Measurements from ENCODE around the gene WFS1.

Gene WFS1

GRCh38 chr4:6301051-6301731, 31.5 kb downstream of the WFS1 start:
- ChIA-PET CTCF (interaction anchor here (1.5 kb wide), 1 partner anchor 51 kb away, joined by 5 read pairs; no protein-coding TSS in a partner anchor), POLR2A (no interaction called here)

GRCh38 chr4:6301732-6302442, 32.2 kb downstream of the WFS1 start:
- no peak for DNase-seq (ENCODE audit: low read depth, low spot score)
- CTCF ChIA-PET: interaction anchor here (1.1 to 1.5 kb wide), 2 partner anchors 25 to 52 kb away, joined by 5 read pairs; no protein-coding TSS in a partner anchor
- TF ChIP-seq CTCF (IDR thresholded peaks at IDR 0.05; ENCODE audit: insufficient read depth, low read length, missing control alignments): no peak
- POLR2A ChIA-PET: no interaction called here
- no peak overlapping the region for H3K4me3 ChIP-seq (ENCODE audit: low read depth, low read length)

More at GRCh38 chr4:6301051-6301731, 31.5 kb downstream of the WFS1 start:
- no peak for TF ChIP-seq CTCF (IDR thresholded peaks at IDR 0.05; ENCODE audit: insufficient read depth, low read length, missing control alignments)
- H3K4me3 ChIP-seq (ENCODE audit: low read depth, low read length): no peak overlapping the region
- DNase-seq (ENCODE audit: low read depth, low spot score): no peak

- no peak overlapping the region for H3K4me3 ChIP-seq (ENCODE audit: low read depth, low read length)
- ChIA-PET POLR2A (no interaction called here), CTCF (interaction anchor here (1.1 to 1.5 kb wide), 2 partner anchors 24 to 53 kb away, joined by 5 read pairs; no protein-coding TSS in a partner anchor)
- TF ChIP-seq CTCF (IDR thresholded peaks at IDR 0.05; ENCODE audit: insufficient read depth, low read length, missing control alignments): no peak
- DNase-seq (ENCODE audit: low read depth, low spot score): no peak
Measured at GRCh38 chr4:6302869-6303268, 33.2 kb downstream of the WFS1 start.

GRCh38 chr4:6303943-6304342, 34.3 kb downstream of the WFS1 start:
- POLR2A ChIA-PET: no interaction called here
- H3K4me3 ChIP-seq (ENCODE audit: low read depth, low read length): no peak overlapping the region
- CTCF ChIA-PET: no interaction called here
- TF ChIP-seq CTCF (IDR thresholded peaks at IDR 0.05; ENCODE audit: insufficient read depth, low read length, missing control alignments): no peak
- DNase-seq (ENCODE audit: low read depth, low spot score): no peak

- TF ChIP-seq CTCF (IDR thresholded peaks at IDR 0.05; ENCODE audit: insufficient read depth, low read length, missing control alignments): no peak
- POLR2A ChIA-PET: no interaction called here
- CTCF ChIA-PET: interaction anchor here (0.6 to 2.9 kb wide), 8 partner anchors 9 to 240 kb away, joined by 3 to 11 read pairs (median 4); no protein-coding TSS in a partner anchor
- no peak overlapping the region for H3K4me3 ChIP-seq (ENCODE audit: low read depth, low read length)
- no peak for DNase-seq (ENCODE audit: low read depth, low spot score)
Measured at GRCh38 chr4:6306299-6306698, 36.6 kb downstream of the WFS1 start.

GRCh38 chr4:6307230-6307629, 37.6 kb downstream of the WFS1 start:
- ChIA-PET POLR2A (no interaction called here), CTCF (interaction anchor here (0.8 to 2.9 kb wide), 2 partner anchors 9 to 25 kb away, joined by 3 to 11 read pairs; no protein-coding TSS in a partner anchor)
- H3K4me3 ChIP-seq (ENCODE audit: low read depth, low read length): no peak overlapping the region
- no peak for TF ChIP-seq CTCF (IDR thresholded peaks at IDR 0.05; ENCODE audit: insufficient read depth, low read length, missing control alignments)
- DNase-seq (ENCODE audit: low read depth, low spot score): no peak

Data from AG04449 (cell line).